ENCODE measurements around the gene ATXN2. TPM values are rescaled to one million over a fixed set of nuclear protein-coding genes. Genes with fewer than 3 reads are reported as not detected.

Gene ATXN2
- total RNA-seq, 1 donor from 2014 or later = 34.2 TPM

GRCh38 chr12:111413442-111414086, 185.6 kb downstream of the ATXN2 start:
- no peak overlapping the region for H3K4me2 ChIP-seq
- H3K27me3 ChIP-seq = no peaks in the 10 kb centered on the region
- H4K20me1 ChIP-seq (ENCODE audit: low read depth) = peaks cover 16% of the 10 kb centered on the region
- no peaks in the 10 kb centered on the region for H3K36me3 Mint-ChIP-seq
- peaks cover 8% of the 10 kb centered on the region for H3K79me2 ChIP-seq (ENCODE audit: low read depth)
- TF ChIP-seq EZH2 (IDR thresholded peaks at IDR 0.05) (no peak), EZH2phosphoT487 (IDR thresholded peaks at IDR 0.05) (no peak), CTCF (IDR thresholded peaks at IDR 0.05) (no peak)
- peaks cover 19% of the 10 kb centered on the region for H3K4me1 ChIP-seq
- no peak for DNase-seq (ENCODE audit: low spot score)
- no peak overlapping the region for H3K27ac ChIP-seq
- peaks cover 13% of the 10 kb centered on the region for H3F3A ChIP-seq (ENCODE audit: low read depth)
- H2AFZ ChIP-seq (replicated peaks) = no peak overlapping the region
- no peaks in the 10 kb centered on the region for H3K9me3 ChIP-seq (ENCODE audit: low read depth)
- no peaks in the 10 kb centered on the region for H3K27me3 Mint-ChIP-seq (ENCODE audit: insufficient read depth, low read depth)
- peak overlapping the region; percentile 85 for H3K27ac Mint-ChIP-seq
- no peaks in the 10 kb centered on the region for H3K36me3 ChIP-seq
- H3K4me3 Mint-ChIP-seq = no peak overlapping the region
- H3K4me3 ChIP-seq = no peak overlapping the region
- H3K9me3 Mint-ChIP-seq = no peaks in the 10 kb centered on the region
- peaks cover 36% of the 10 kb centered on the region for H3K4me1 Mint-ChIP-seq
- no peak overlapping the region for H3K9ac ChIP-seq

- H3K27ac ChIP-seq = no peak overlapping the region
- H3K9me3 ChIP-seq (ENCODE audit: low read depth) = no peaks in the 10 kb centered on the region
- no peaks in the 10 kb centered on the region for H3K27me3 Mint-ChIP-seq (ENCODE audit: insufficient read depth, low read depth)
- H3F3A ChIP-seq (ENCODE audit: low read depth) = peaks cover 13% of the 10 kb centered on the region
- no peak for DNase-seq (ENCODE audit: low spot score)
- H3K4me2 ChIP-seq = no peak overlapping the region
- H3K4me3 Mint-ChIP-seq = no peak overlapping the region
- H3K4me3 ChIP-seq = no peak overlapping the region
- peaks cover 14% of the 10 kb centered on the region for H3K79me2 ChIP-seq (ENCODE audit: low read depth)
- TF ChIP-seq EZH2 (IDR thresholded peaks at IDR 0.05) (no peak), EZH2phosphoT487 (IDR thresholded peaks at IDR 0.05) (no peak), CTCF (IDR thresholded peaks at IDR 0.05) (no peak)
- H3K27me3 ChIP-seq = no peaks in the 10 kb centered on the region
- peaks cover 38% of the 10 kb centered on the region for H3K4me1 Mint-ChIP-seq
- no peaks in the 10 kb centered on the region for H3K9me3 Mint-ChIP-seq
- H3K4me1 ChIP-seq = peaks cover 19% of the 10 kb centered on the region
- no peak overlapping the region for H2AFZ ChIP-seq (replicated peaks)
- H3K27ac Mint-ChIP-seq = peak overlapping the region; percentile 85
- no peaks in the 10 kb centered on the region for H3K36me3 ChIP-seq
- H3K9ac ChIP-seq = no peak overlapping the region
- no peaks in the 10 kb centered on the region for H3K36me3 Mint-ChIP-seq
- peaks cover 17% of the 10 kb centered on the region for H4K20me1 ChIP-seq (ENCODE audit: low read depth)
These were observed 186.2 kb downstream of the ATXN2 start for GRCh38 chr12:111412830-111413441.

- peak overlapping the region; percentile 87 for H3K27ac Mint-ChIP-seq
- H3K27me3 Mint-ChIP-seq (ENCODE audit: insufficient read depth, low read depth) = no peaks in the 10 kb centered on the region
- H3K4me2 ChIP-seq = peak overlapping the region; percentile 35
- no peaks in the 10 kb centered on the region for H3K9me3 ChIP-seq (ENCODE audit: low read depth)
- no peak overlapping the region for H3K4me3 ChIP-seq
- H4K20me1 ChIP-seq (ENCODE audit: low read depth) = peaks cover 20% of the 10 kb centered on the region
- no peak overlapping the region for H3K9ac ChIP-seq
- no peaks in the 10 kb centered on the region for H3K27me3 ChIP-seq
- H2AFZ ChIP-seq (replicated peaks) = no peak overlapping the region
- H3F3A ChIP-seq (ENCODE audit: low read depth) = peaks cover 20% of the 10 kb centered on the region
- H3K27ac ChIP-seq = no peak overlapping the region
- TF ChIP-seq EZH2 (IDR thresholded peaks at IDR 0.05) = no peak
- TF ChIP-seq EZH2phosphoT487 (IDR thresholded peaks at IDR 0.05) = no peak
- TF ChIP-seq CTCF (IDR thresholded peaks at IDR 0.05) = no peak
- H3K4me1 ChIP-seq = peaks cover 21% of the 10 kb centered on the region
- no peaks in the 10 kb centered on the region for H3K9me3 Mint-ChIP-seq
- H3K36me3 Mint-ChIP-seq = no peaks in the 10 kb centered on the region
- H3K79me2 ChIP-seq (ENCODE audit: low read depth) = peaks cover 17% of the 10 kb centered on the region
- H3K36me3 ChIP-seq = no peaks in the 10 kb centered on the region
- peak overlapping the region; percentile 17 for H3K4me3 Mint-ChIP-seq
- H3K4me1 Mint-ChIP-seq = peaks cover 42% of the 10 kb centered on the region
- DNase-seq (ENCODE audit: low spot score) = peak; percentile 74
These were observed 186.9 kb downstream of the ATXN2 start for GRCh38 chr12:111412007-111412829.

Data from neural progenitor cell (in vitro differentiated cells).